H7 (cell line): ENCODE data around the gene KCNIP1. TPM values are rescaled to one million over a fixed set of nuclear protein-coding genes. Genes with fewer than 3 reads are reported as not detected.

Experiments used
- DNase-seq: peaks from one replicate; pipeline ENCODE4 v3.0.0; 2012
- H3K27me3 ChIP-seq: 2 replicates; pipeline ENCODE4 v1.6.0; 2011; ENCODE audit warnings: mild to moderate bottlenecking, low read length; ENCODE audit not compliant: control insufficient read depth, insufficient read depth
- H3K36me3 ChIP-seq: replicated peaks from 2 replicates; pipeline ENCODE4 v1.5.1; 2011; ENCODE audit warnings: low read length; ENCODE audit not compliant: control insufficient read depth, insufficient read depth
- H3K4me3 ChIP-seq: 2 replicates; pipeline ENCODE4 v1.5.1; 2011; ENCODE audit warnings: low read depth, mild to moderate bottlenecking, control low read depth, low read length, moderate library complexity; ENCODE audit not compliant: insufficient read depth
- total RNA-seq: library from RNA; depleted of rRNA; stranded (reverse); fragments of >200 nt; shearing (Covaris generic); gene quantifications from 2 replicates; pipeline ENCODE4 v1.2.3, GENCODE V29; 2014

The KCNIP1 gene
- total RNA-seq, 1 experiment from 2014 or later, result 0.48 TPM

GRCh38 chr5:170638051-170638450, 134.2 kb downstream of the KCNIP1 start:
- H3K36me3 ChIP-seq, result no peaks in the 10 kb centered on the region
- no peaks in the 10 kb centered on the region; the same call in 1 of the 2 replicates for H3K27me3 ChIP-seq
- no peak overlapping the region for H3K4me3 ChIP-seq
- no peak for DNase-seq

- DNase-seq, result peak; percentile 95
- Histone ChIP-seq H3K4me3 (no peak overlapping the region), H3K27me3 (no peaks in the 10 kb centered on the region; the same call in 1 of the 2 replicates), H3K36me3 (no peaks in the 10 kb centered on the region)
Measured at GRCh38 chr5:170638454-170639220, 134.8 kb downstream of the KCNIP1 start.

GRCh38 chr5:170639221-170639925, 135.6 kb downstream of the KCNIP1 start:
- Histone ChIP-seq H3K27me3 (no peaks in the 10 kb centered on the region; the same call in 1 of the 2 replicates), H3K4me3 (no peak overlapping the region), H3K36me3 (no peaks in the 10 kb centered on the region)
- DNase-seq, result no peak

DNA sequence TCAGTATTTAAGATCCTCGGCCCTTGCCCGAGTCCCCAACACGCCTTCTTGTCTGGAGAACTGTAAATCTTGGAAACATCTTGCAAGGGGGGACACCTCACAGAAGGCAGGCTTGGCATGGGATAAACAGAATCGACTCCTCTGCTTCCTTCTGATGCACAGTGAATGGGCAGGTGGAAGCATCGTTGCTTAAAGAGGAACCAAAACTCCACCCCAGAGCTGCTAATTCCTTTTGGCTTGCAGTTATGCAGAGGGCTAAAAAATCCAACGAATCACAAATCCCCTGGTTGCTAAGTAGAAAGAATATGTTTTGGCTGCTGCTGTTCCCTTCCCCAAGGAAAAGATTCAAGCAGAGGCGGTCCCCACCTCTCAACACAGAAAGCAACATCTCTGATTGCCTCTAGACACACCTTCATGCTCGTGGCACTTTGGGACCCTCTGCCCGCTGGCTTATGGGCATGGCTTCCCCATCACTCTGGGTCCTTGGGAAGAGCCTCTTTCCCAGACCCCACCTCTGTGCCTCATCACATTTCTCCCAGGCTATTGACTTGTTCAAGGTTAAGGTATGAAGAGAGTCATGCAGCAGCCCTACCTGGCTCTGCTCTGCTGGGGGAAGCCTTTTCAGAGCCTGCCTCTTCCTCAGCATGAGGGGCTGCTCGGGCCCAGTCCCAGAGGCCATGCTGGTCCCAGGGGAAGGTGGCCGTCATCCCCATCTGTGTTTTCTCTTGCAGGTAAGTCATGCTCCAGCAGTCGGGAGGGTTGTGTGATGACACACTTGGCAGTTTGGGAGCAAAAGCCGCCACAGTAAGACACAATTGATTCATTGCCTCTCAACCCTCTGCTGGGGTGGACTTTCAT, 137.1 kb downstream of the KCNIP1 start:
- H3K4me3 ChIP-seq, result no peak overlapping the region
- no peak for DNase-seq
- no peaks in the 10 kb centered on the region for H3K36me3 ChIP-seq
- H3K27me3 ChIP-seq, result no peaks in the 10 kb centered on the region; the same call in 1 of the 2 replicates

DNA sequence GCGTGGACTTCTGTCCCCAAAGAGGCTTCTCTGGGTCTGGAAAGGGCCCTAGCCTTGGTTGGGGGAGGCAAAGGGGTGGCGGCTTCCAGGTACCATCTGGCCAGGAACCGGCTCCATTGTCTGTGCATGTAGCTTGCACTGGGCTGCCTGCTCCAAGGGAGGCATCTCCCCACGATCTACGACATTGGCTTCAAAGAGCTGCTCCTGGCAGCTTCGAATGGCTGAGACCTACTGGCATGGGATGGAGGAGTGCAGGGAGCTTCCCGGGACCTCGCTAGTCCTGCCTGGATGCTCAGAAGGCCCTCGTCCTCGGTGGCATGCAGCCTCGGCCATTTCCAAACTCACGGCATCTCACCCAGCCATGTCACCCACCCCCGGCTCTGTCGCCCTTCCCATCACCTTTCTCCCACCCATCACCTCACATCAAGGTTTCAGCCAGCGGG, 137.8 kb downstream of the KCNIP1 start:
- H3K4me3 ChIP-seq, result no peak overlapping the region
- no peak for DNase-seq
- no peaks in the 10 kb centered on the region for H3K36me3 ChIP-seq
- no peaks in the 10 kb centered on the region; the same call in 1 of the 2 replicates for H3K27me3 ChIP-seq

DNA sequence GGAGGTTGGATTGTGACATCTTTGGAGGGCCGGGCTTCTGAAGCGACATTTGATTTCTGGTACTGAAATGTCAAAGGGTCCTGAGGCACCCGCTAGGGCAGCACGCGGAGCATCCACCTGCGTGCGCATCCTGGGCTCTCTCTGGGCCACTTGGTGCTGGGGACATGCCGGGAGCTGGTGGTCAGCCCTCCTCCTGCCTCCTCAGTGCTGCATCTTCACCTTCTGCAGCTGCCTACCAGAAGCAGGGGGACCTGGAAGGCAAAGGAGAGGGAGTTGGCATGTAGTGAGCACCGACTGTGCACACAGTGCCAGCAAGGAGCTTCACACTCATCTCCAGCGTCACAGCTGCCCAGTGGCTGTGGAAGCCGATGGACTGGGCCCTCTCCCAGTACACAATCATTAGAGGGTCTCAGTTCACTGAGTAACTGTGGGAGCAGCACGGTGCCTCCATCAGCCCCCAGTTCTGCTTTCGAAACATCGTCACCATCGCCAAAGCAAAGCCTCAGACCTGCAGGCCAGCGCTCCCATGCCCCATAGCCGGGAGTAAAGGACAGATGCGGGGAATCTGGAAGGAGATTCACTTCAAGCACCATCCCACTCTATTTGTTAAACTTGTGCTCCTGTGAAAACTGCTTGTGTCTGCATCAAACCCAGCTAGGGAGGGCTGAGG, 138.4 kb downstream of the KCNIP1 start:
- no peaks in the 10 kb centered on the region for H3K36me3 ChIP-seq
- H3K27me3 ChIP-seq, result no peaks in the 10 kb centered on the region; the same call in 1 of the 2 replicates
- H3K4me3 ChIP-seq, result no peak overlapping the region
- no peak for DNase-seq

GRCh38 chr5:170642776-170643436, 139.1 kb downstream of the KCNIP1 start:
- H3K4me3 ChIP-seq, result no peak overlapping the region
- no peaks in the 10 kb centered on the region for H3K36me3 ChIP-seq
- no peak for DNase-seq
- H3K27me3 ChIP-seq, result no peaks in the 10 kb centered on the region; the same call in 1 of the 2 replicates

DNA sequence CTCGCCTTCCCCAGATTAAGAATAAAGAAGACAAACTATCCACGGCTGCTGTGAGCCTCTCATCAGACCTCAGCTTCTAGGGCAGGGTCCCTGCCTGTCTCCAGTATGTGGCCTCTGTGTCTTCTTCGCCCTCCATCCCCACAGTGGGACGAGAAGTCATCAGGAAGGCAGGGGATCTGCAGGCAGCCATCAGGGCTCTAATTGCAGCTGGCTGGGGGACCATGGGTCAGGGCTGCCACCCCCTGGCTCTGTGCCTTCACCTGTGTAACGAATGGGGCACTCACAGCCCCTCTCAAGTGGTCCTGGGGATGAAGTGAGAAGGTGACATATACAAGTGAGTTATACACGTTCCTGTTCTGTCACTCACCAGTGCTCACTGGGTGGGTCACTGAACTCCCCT, 139.8 kb downstream of the KCNIP1 start:
- DNase-seq, result no peak
- Histone ChIP-seq H3K27me3 (no peaks in the 10 kb centered on the region; the same call in 1 of the 2 replicates), H3K36me3 (no peaks in the 10 kb centered on the region), H3K4me3 (no peak overlapping the region)

DNA sequence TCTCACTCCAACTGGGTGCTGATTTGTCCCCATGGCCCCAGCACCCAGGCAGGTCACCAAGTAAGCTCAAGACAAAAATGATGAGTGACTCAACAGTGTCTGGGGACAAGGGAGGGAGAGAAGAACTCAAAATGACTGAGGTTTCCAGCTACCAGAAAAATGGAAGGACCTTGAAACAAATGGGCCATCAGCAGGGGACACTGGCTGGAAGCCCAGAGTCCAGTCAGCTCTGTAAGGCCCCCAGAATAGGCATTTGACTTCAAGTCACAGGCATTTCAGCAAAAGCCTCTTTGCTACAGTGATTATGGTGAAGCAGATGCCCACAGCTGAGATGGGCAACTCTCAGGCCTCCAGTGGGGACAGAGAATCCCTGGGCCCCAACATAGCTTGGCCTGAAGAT, 140.7 kb downstream of the KCNIP1 start:
- H3K27me3 ChIP-seq, result no peaks in the 10 kb centered on the region; the same call in 1 of the 2 replicates
- DNase-seq, result no peak
- H3K4me3 ChIP-seq, result no peak overlapping the region
- no peaks in the 10 kb centered on the region for H3K36me3 ChIP-seq

GRCh38 chr5:170648541-170648940, 144.7 kb downstream of the KCNIP1 start:
- H3K36me3 ChIP-seq, result no peaks in the 10 kb centered on the region
- no peak overlapping the region for H3K4me3 ChIP-seq
- H3K27me3 ChIP-seq, result no peaks in the 10 kb centered on the region
- DNase-seq, result no peak

- Histone ChIP-seq H3K27me3 (no peaks in the 10 kb centered on the region), H3K36me3 (no peaks in the 10 kb centered on the region), H3K4me3 (no peak overlapping the region)
- no peak for DNase-seq
Measured at GRCh38 chr5:170650850-170651249, 147.0 kb downstream of the KCNIP1 start.

GRCh38 chr5:170651604-170652277, 147.9 kb downstream of the KCNIP1 start:
- no peak overlapping the region for H3K4me3 ChIP-seq
- H3K27me3 ChIP-seq, result no peaks in the 10 kb centered on the region
- no peak for DNase-seq
- H3K36me3 ChIP-seq, result no peaks in the 10 kb centered on the region

- no peaks in the 10 kb centered on the region for H3K27me3 ChIP-seq
- no peak for DNase-seq
- no peak overlapping the region for H3K4me3 ChIP-seq
- H3K36me3 ChIP-seq, result no peaks in the 10 kb centered on the region
Measured at GRCh38 chr5:170655476-170655875, 151.7 kb downstream of the KCNIP1 start.
